Adrenal gland (tissue), 5 donors: ENCODE results near the gene GEMIN2.

Experiments
- POLR2A ChIP-seq, 2 donors: fragments of 450-650 bp; IDR thresholded peaks; one replicate each; pipeline ENCODE4 v1.6.1; 2017; ENCODE audit warnings: antibody characterized with exemption in 2 of 2, mild to moderate bottlenecking in 2 of 2, moderate library complexity in 1 of 2
- TF ChIP-seq, protein P1 (sequence below), 6 experiments: fragments of 450-650 bp in 4 of 6; fragments of 200-600 bp in 2 of 6; sonication (generic) in 1 of 6; IDR thresholded peaks; 1 replicate in 5 of 6; 2 replicates in 1 of 6; pipeline versions ENCODE4 v1.5.1 to v1.8.0; 2016 to 2021; ENCODE audit warnings: antibody characterized with exemption in 6 of 6, mild to moderate bottlenecking in 2 of 6, moderate library complexity in 1 of 6
- donor health status: DM: no; HTN: no; CAD: no.

DNA sequence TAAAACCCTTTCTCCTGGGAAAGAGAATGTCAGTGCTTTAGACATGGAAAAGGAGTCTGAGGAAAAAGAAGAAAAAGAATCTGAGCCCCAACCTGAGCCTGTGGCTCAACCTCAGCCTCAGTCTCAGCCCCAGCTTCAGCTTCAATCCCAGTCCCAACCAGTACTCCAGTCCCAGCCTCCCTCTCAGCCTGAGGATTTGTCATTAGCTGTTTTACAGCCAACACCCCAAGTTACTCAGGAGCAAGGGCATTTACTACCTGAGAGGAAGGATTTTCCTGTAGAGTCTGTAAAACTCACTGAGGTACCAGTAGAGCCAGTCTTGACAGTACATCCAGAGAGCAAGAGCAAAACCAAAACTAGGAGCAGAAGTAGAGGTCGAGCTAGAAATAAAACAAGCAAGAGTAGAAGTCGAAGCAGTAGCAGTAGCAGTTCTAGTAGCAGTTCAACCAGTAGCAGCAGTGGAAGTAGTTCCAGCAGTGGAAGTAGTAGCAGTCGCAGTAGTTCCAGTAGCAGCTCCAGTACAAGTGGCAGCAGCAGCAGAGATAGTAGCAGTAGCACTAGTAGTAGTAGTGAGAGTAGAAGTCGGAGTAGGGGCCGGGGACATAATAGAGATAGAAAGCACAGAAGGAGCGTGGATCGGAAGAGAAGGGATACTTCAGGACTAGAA lies 67.0 kb downstream of the GEMIN2 start:
- TF ChIP-seq, protein P1, sequence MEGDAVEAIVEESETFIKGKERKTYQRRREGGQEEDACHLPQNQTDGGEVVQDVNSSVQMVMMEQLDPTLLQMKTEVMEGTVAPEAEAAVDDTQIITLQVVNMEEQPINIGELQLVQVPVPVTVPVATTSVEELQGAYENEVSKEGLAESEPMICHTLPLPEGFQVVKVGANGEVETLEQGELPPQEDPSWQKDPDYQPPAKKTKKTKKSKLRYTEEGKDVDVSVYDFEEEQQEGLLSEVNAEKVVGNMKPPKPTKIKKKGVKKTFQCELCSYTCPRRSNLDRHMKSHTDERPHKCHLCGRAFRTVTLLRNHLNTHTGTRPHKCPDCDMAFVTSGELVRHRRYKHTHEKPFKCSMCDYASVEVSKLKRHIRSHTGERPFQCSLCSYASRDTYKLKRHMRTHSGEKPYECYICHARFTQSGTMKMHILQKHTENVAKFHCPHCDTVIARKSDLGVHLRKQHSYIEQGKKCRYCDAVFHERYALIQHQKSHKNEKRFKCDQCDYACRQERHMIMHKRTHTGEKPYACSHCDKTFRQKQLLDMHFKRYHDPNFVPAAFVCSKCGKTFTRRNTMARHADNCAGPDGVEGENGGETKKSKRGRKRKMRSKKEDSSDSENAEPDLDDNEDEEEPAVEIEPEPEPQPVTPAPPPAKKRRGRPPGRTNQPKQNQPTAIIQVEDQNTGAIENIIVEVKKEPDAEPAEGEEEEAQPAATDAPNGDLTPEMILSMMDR (IDR thresholded peaks at IDR 0.05) = no peak
- no peak for TF ChIP-seq POLR2A (IDR thresholded peaks at IDR 0.05)
